Peyer's patch (tissue), 4 donors: ENCODE results near the gene LYZL1.

Source experiments
- POLR2A ChIP-seq, 2 donors: fragments of 450-650 bp; IDR thresholded peaks; one replicate each; pipeline ENCODE4 v1.5.1; 2017; ENCODE audit warnings: antibody characterized with exemption in 2 of 2, mild to moderate bottlenecking in 2 of 2, moderate library complexity in 2 of 2
- TF ChIP-seq, protein P1 (sequence below), 6 experiments: fragments of 450-650 bp in 4 of 6; fragments of 200-600 bp in 2 of 6; sonication (generic) in 1 of 6; IDR thresholded peaks; one replicate each; pipeline ENCODE4 v1.5.1; 2017 to 2019; ENCODE audit warnings: antibody characterized with exemption in 6 of 6, mild to moderate bottlenecking in 3 of 6, moderate library complexity in 1 of 6

DNA sequence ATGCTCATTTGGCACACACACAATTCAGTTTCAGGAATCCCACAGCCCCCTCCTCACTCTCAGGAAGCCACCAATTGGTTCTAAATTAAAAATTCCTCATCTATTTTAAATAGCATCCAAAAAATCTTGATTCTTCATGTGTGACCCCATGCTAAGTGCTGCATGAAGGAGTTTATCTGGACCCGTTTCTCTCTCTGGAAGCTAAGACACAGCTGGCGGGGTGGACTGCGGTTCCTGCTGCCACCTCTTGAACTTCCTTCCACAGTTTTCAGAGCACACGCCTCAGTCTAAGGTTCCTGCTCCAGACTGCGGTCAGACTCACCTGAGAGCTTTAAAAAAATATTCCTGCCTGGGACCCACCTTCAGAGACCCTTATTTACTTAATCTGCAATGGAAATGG is 34.5 kb downstream of the LYZL1 start:
- no peak for TF ChIP-seq POLR2A (IDR thresholded peaks at IDR 0.05)
- TF ChIP-seq, protein P1, sequence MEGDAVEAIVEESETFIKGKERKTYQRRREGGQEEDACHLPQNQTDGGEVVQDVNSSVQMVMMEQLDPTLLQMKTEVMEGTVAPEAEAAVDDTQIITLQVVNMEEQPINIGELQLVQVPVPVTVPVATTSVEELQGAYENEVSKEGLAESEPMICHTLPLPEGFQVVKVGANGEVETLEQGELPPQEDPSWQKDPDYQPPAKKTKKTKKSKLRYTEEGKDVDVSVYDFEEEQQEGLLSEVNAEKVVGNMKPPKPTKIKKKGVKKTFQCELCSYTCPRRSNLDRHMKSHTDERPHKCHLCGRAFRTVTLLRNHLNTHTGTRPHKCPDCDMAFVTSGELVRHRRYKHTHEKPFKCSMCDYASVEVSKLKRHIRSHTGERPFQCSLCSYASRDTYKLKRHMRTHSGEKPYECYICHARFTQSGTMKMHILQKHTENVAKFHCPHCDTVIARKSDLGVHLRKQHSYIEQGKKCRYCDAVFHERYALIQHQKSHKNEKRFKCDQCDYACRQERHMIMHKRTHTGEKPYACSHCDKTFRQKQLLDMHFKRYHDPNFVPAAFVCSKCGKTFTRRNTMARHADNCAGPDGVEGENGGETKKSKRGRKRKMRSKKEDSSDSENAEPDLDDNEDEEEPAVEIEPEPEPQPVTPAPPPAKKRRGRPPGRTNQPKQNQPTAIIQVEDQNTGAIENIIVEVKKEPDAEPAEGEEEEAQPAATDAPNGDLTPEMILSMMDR (IDR thresholded peaks at IDR 0.05): no peak
